PC-3 (cell line): Measurements from ENCODE around the gene CLASP1. TPM values are rescaled to one million over a fixed set of nuclear protein-coding genes. Genes with fewer than 3 reads are reported as not detected.

ENCODE experiments used
- ATAC-seq: fragments of 200-7000 bp; cut with Tn5 transposase; 2 replicates; pipeline ENCODE4 v1.9.1; 2020; ENCODE audit warnings: mild to moderate bottlenecking, moderate library complexity
- BruUV-seq: library from RNA; stranded (reverse); fragments of 400-500 nt; replicated peaks from 2 replicates; lab custom pipeline; 2021; lab: Mats Ljungman, UMichigan
- CTCF ChIA-PET: fragments of 300-600 bp; sonication (Branson Sonifier 250); formaldehyde crosslinking; loops from one replicate; lab custom pipeline; 2022; ENCODE audit warnings: antibody characterized with exemption; lab: Charles Lee
- POLR2A ChIA-PET: fragments of 300-600 bp; sonication (Branson Sonifier 250); formaldehyde crosslinking; loops from one replicate; lab custom pipeline; 2022; ENCODE audit warnings: antibody characterized with exemption; ENCODE audit not compliant: unreplicated experiment; lab: Charles Lee
- DNase-seq: peaks from one replicate; pipeline ENCODE4 v3.0.0-alpha.2; 2015
- H2AFZ ChIP-seq: fragments of 300-600 bp; sonication (generic); 2 replicates; pipeline ENCODE4 v1.6.0; 2016; ENCODE audit warnings: antibody characterized with exemption, low read length
- H3F3A ChIP-seq: fragments of 300-600 bp; sonication (generic); one replicate; pipeline ENCODE4 v1.6.0; 2017; ENCODE audit warnings: antibody characterized with exemption, low read length, control low read depth, mild to moderate bottlenecking; ENCODE audit not compliant: unreplicated experiment
- H3K27ac ChIP-seq: fragments of 300-600 bp; sonication (generic); 2 replicates; pipeline ENCODE4 v1.5.1; 2016; ENCODE audit warnings: mild to moderate bottlenecking, low read length
- H3K27me3 ChIP-seq: fragments of 300-600 bp; sonication (generic); 2 replicates; pipeline ENCODE4 v1.6.1; 2016; ENCODE audit warnings: low read length, mixed read lengths
- H3K36me3 ChIP-seq: fragments of 300-600 bp; sonication (generic); 2 replicates; pipeline ENCODE4 v1.6.1; 2016; ENCODE audit warnings: low read depth, mixed run types, low read length, mixed read lengths
- H3K4me1 ChIP-seq: fragments of 300-600 bp; sonication (generic); 2 replicates; pipeline ENCODE4 v1.5.1; 2016; ENCODE audit warnings: low read length; ENCODE audit not compliant: insufficient read depth
- H3K4me2 ChIP-seq: fragments of 300-600 bp; sonication (generic); 2 replicates; pipeline ENCODE4 v1.6.0; 2016; ENCODE audit warnings: low read length
- H3K4me3 ChIP-seq: fragments of 300-600 bp; sonication (generic); 2 replicates; pipeline ENCODE4 v1.5.1; 2016; ENCODE audit warnings: mild to moderate bottlenecking, low read length, mixed read lengths
- H3K79me2 ChIP-seq: fragments of 300-600 bp; sonication (generic); 2 replicates; pipeline ENCODE4 v1.6.1; 2017; ENCODE audit warnings: low read length, mixed read lengths
- H3K9ac ChIP-seq: fragments of 300-600 bp; sonication (generic); 2 replicates; pipeline ENCODE4 v1.6.0; 2016; ENCODE audit warnings: mild to moderate bottlenecking, low read length
- H3K9me2 ChIP-seq: fragments of 300-600 bp; sonication (generic); replicated peaks from 2 replicates; pipeline ENCODE4 v1.6.1; 2016; ENCODE audit warnings: mixed run types, low read length, mixed read lengths
- H3K9me3 ChIP-seq: fragments of 300-600 bp; sonication (generic); 2 replicates; pipeline ENCODE4 v1.6.1; 2016; ENCODE audit warnings: low read length, mixed read lengths
- H4K20me1 ChIP-seq: fragments of 300-600 bp; sonication (generic); 2 replicates; pipeline ENCODE4 v1.6.1; 2016; ENCODE audit warnings: low read length, mixed read lengths
- EZH2 ChIP-seq: fragments of 300-600 bp; sonication (generic); IDR thresholded peaks from one replicate; pipeline ENCODE4 v1.6.1; 2017; ENCODE audit warnings: antibody characterized with exemption, mild to moderate bottlenecking, low read length; ENCODE audit not compliant: unreplicated experiment
- EZH2phosphoT487 ChIP-seq: fragments of 300-600 bp; sonication (generic); IDR thresholded peaks from 2 replicates; pipeline ENCODE4 v1.6.1; 2018; ENCODE audit warnings: mild to moderate bottlenecking, antibody characterized with exemption, low read length, borderline replicate concordance
- intact Hi-C: fragments of 100-400 bp; cut with micrococcal nuclease; formaldehyde crosslinking; loops from 2 replicates; pipeline ENCODE4 v1.9.0; 2023
- total RNA-seq: library from RNA; depleted of rRNA; stranded (reverse); fragments of >200 nt; gene quantifications from 2 replicates; pipeline ENCODE4 v1.2.3, GENCODE V29; 2014
- TF ChIP-seq, protein P1 (sequence below): fragments of 300-600 bp; sonication (generic); conservative IDR thresholded peaks from 2 replicates; pipeline ENCODE4 v1.5.1; 2017; ENCODE audit warnings: antibody characterized with exemption, low read depth, mild to moderate bottlenecking, low read length

CLASP1 gene
- total RNA-seq, 1 experiment from 2014 or later, result 24.3 TPM

DNA sequence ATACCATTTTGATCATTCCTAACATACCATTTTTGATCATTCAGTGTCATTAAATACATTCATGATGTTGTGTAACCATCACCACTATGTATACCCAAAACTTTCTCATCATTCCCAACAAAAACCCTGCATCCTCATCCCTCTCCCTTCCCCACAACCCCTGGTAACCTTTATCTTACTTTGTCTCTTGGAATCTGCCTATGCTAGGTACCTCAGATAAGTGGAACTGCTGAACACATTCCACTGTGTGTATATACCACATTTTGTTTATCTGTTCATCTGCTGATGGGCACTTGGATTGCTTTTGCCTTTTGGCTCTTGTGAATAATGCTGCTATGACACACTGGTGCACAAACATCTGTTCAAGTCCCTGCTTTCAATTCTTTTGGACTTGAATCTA lies 280.4 kb downstream of the CLASP1 start:
- H3K27me3 ChIP-seq, result no peaks in the 10 kb centered on the region
- H3K36me3 ChIP-seq, result peaks cover 11% of the 10 kb centered on the region; the same call in 1 of the 2 replicates
- no peak overlapping the region for H2AFZ ChIP-seq
- ATAC-seq (no peak), DNase-seq (no peak)
- no peaks in the 10 kb centered on the region for H3K9me2 ChIP-seq
- no peaks in the 10 kb centered on the region for H3K79me2 ChIP-seq
- H3K9me3 ChIP-seq, result no peaks in the 10 kb centered on the region
- H3F3A ChIP-seq, result peaks cover 6% of the 10 kb centered on the region
- CTCF ChIA-PET, result no interaction called here
- no peak overlapping the region for H3K4me2 ChIP-seq
- H3K9ac ChIP-seq, result no peak overlapping the region
- peaks cover 27% of the 10 kb centered on the region for H3K4me1 ChIP-seq
- BruUV-seq, result no TSS peak
- POLR2A ChIA-PET, result no interaction called here
- H4K20me1 ChIP-seq, result no peaks in the 10 kb centered on the region
- no peak overlapping the region for H3K27ac ChIP-seq
- TF ChIP-seq, protein P1, sequence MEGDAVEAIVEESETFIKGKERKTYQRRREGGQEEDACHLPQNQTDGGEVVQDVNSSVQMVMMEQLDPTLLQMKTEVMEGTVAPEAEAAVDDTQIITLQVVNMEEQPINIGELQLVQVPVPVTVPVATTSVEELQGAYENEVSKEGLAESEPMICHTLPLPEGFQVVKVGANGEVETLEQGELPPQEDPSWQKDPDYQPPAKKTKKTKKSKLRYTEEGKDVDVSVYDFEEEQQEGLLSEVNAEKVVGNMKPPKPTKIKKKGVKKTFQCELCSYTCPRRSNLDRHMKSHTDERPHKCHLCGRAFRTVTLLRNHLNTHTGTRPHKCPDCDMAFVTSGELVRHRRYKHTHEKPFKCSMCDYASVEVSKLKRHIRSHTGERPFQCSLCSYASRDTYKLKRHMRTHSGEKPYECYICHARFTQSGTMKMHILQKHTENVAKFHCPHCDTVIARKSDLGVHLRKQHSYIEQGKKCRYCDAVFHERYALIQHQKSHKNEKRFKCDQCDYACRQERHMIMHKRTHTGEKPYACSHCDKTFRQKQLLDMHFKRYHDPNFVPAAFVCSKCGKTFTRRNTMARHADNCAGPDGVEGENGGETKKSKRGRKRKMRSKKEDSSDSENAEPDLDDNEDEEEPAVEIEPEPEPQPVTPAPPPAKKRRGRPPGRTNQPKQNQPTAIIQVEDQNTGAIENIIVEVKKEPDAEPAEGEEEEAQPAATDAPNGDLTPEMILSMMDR, result no peak
- TF ChIP-seq EZH2phosphoT487 (no peak), EZH2 (no peak)
- no peak overlapping the region for H3K4me3 ChIP-seq
- intact Hi-C loops, result no loop called here

DNA sequence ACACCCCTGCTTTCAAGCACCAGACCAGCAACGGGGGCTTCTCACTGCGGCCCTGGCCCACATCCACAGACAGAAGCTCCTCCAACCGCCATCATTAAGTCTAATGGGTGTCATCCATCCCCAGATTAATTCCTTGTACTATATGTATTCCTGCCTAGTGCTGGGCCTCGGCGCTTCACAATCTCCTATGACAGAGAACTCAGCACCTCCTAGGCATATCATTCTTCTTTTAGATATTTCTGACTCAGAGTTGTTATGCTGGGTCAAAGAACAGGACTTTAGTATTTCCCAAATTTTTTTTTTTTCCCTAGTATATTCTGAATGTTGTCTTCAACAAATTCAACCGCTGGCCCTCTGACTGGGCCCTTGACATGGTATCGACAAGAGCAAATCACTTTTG lies 281.1 kb downstream of the CLASP1 start:
- Histone ChIP-seq H3K36me3 (peaks cover 11% of the 10 kb centered on the region; the same call in 1 of the 2 replicates), H3K4me1 (peaks cover 33% of the 10 kb centered on the region), H3K27me3 (no peaks in the 10 kb centered on the region), H2AFZ (no peak overlapping the region), H3K4me2 (no peak overlapping the region), H3K9me3 (no peaks in the 10 kb centered on the region), H3K9me2 (no peaks in the 10 kb centered on the region), H3K9ac (no peak overlapping the region), H4K20me1 (no peaks in the 10 kb centered on the region), H3K4me3 (no peak overlapping the region), H3K79me2 (no peaks in the 10 kb centered on the region), H3F3A (peaks cover 9% of the 10 kb centered on the region), H3K27ac (no peak overlapping the region)
- DNase-seq (no peak), ATAC-seq (no peak)
- POLR2A ChIA-PET, result no interaction called here
- CTCF ChIA-PET, result no interaction called here
- TF ChIP-seq EZH2phosphoT487 (no peak), EZH2 (no peak)
- TF ChIP-seq, protein P1, result no peak
- intact Hi-C loops, result no loop called here
- no TSS peak for BruUV-seq

DNA sequence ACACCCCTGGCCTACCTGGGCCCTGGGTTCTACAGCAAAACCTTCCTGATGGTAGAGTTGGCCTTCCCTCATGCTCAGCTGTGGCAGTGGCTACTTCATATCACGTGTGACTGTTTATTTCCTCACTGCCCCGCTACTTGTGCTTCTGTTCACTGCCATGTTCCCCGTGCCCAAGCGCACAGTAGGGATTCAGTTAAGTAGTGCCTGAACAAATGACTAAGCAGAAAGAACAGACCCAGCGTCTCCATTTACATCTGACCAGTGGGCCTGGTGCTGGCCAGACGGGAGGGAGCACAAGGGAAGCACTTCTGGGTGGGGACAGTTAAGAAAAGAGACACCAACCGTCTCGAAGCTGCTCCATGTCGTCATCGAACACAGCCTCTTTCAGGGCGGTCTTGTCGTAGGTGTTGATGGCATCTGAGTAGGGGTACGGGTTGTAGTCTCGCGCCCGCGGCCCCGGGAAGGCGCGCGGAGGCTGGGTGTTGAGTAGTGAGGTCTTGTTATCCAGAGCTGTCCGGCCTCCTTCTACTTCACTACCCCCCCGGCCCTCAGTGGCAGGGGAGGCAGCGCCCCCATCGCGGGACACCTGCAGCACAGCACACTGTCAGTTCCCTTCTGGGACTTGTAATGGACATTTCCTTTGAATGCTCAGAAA lies 281.9 kb downstream of the CLASP1 start:
- peaks cover 41% of the 10 kb centered on the region for H3K4me1 ChIP-seq
- H3K27me3 ChIP-seq, result no peaks in the 10 kb centered on the region
- no peak overlapping the region for H3K4me2 ChIP-seq
- no peaks in the 10 kb centered on the region for H3K9me3 ChIP-seq
- H3K36me3 ChIP-seq, result peaks cover 17% of the 10 kb centered on the region
- no peak overlapping the region for H2AFZ ChIP-seq
- POLR2A ChIA-PET, result no interaction called here
- no peaks in the 10 kb centered on the region for H4K20me1 ChIP-seq
- peaks cover 12% of the 10 kb centered on the region for H3F3A ChIP-seq
- DNase-seq (no peak), ATAC-seq (no peak)
- no peak overlapping the region for H3K9ac ChIP-seq
- intact Hi-C loops, result no loop called here
- no TSS peak for BruUV-seq
- no peak overlapping the region for H3K4me3 ChIP-seq
- CTCF ChIA-PET, result no interaction called here
- no peaks in the 10 kb centered on the region for H3K9me2 ChIP-seq
- TF ChIP-seq, protein P1, result no peak
- no peak for TF ChIP-seq EZH2phosphoT487
- TF ChIP-seq EZH2, result no peak
- no peaks in the 10 kb centered on the region for H3K79me2 ChIP-seq
- H3K27ac ChIP-seq, result no peak overlapping the region
